Suprapubic skin (tissue), 4 donors: ENCODE data around the gene TDRD3. TPM values are rescaled to one million over a fixed set of nuclear protein-coding genes. Genes with fewer than 3 reads are reported as not detected.
"Not testable (repeated sequence)": the region's sequence is repeated elsewhere in the genome, so short reads cannot be mapped to it uniquely, and the experiment has no call there.

Experiments used
- DNase-seq, 2 donors: peaks; one replicate each; pipeline ENCODE4 v3.0.0-alpha.2; 2019; ENCODE audit warnings: low spot score in 2 of 2
- H3K27ac ChIP-seq: fragments of 200-600 bp; sonication (generic); one replicate; pipeline ENCODE4 v1.5.1; 2019
- H3K27me3 ChIP-seq: fragments of 200-600 bp; sonication (generic); one replicate; pipeline ENCODE4 v1.5.1; 2019
- H3K36me3 ChIP-seq: fragments of 200-600 bp; sonication (generic); one replicate; pipeline ENCODE4 v1.5.1; 2019
- H3K4me1 ChIP-seq: fragments of 200-600 bp; sonication (generic); one replicate; pipeline ENCODE4 v1.5.1; 2019
- H3K4me3 ChIP-seq: fragments of 200-600 bp; sonication (generic); one replicate; pipeline ENCODE4 v1.5.1; 2019; ENCODE audit warnings: mild to moderate bottlenecking
- H3K9me3 ChIP-seq: fragments of 200-600 bp; sonication (generic); one replicate; pipeline ENCODE4 v1.5.1; 2019
- CTCF ChIP-seq, 2 donors: fragments of 200-600 bp in 1 of 2; fragments of 450-650 bp in 1 of 2; sonication (generic) in 1 of 2; IDR thresholded peaks; one replicate each; pipeline ENCODE4 v1.5.1; 2016 to 2019; ENCODE audit warnings: antibody characterized with exemption in 2 of 2, mild to moderate bottlenecking in 1 of 2, moderate library complexity in 1 of 2
- EP300 ChIP-seq: sonication (generic); formaldehyde crosslinking; IDR thresholded peaks from one replicate; pipeline ENCODE4 v1.6.1; 2017; ENCODE audit warnings: antibody characterized with exemption
- POLR2A ChIP-seq, 2 donors: fragments of 450-650 bp; IDR thresholded peaks; one replicate each; pipeline ENCODE4 v1.6.1; 2017; ENCODE audit warnings: antibody characterized with exemption in 2 of 2, mild to moderate bottlenecking in 2 of 2, moderate library complexity in 2 of 2
- POLR2AphosphoS5 ChIP-seq, 3 donors: sonication (generic); formaldehyde crosslinking; IDR thresholded peaks; one replicate each; pipeline ENCODE4 v1.6.1; 2017; ENCODE audit warnings: antibody characterized with exemption in 3 of 3
- WGBS: methylation state at CpG from one replicate; pipeline ENCODE4 v1.1.5; 2018; 5-methylcytosine and 5-hydroxymethylcytosine counted together
- total RNA-seq, 4 donors: library from RNA; depleted of rRNA; stranded (reverse); fragments of >200 nt; gene quantifications; one replicate each; pipeline ENCODE4 v1.1.0, GENCODE V29; 2016

Gene TDRD3
- total RNA-seq, 4 donors from 2014 or later = 17.6 to 42.6 (median 21.7) TPM

- Histone ChIP-seq H3K4me1 (peaks cover 28% of the 10 kb centered on the region), H3K36me3 (no peaks in the 10 kb centered on the region), H3K27ac (peak overlapping the region; percentile 99), H3K4me3 (no peak overlapping the region), H3K9me3 (no peaks in the 10 kb centered on the region), H3K27me3 (no peaks in the 10 kb centered on the region)
- DNase-seq = no peak
- TF ChIP-seq POLR2A (IDR thresholded peaks at IDR 0.05) (no peak), EP300 (no peak), POLR2AphosphoS5 (IDR thresholded peaks at IDR 0.05) (no peak)
- 52% methylated on average over 6 of the region's 6 CpGs for WGBS
Measured at GRCh38 chr13:60398907-60399589, 2.0 kb downstream of the TDRD3 start.

- Histone ChIP-seq H3K4me1 (peaks cover 22% of the 10 kb centered on the region), H3K36me3 (no peaks in the 10 kb centered on the region), H3K27ac (no peak overlapping the region), H3K9me3 (no peaks in the 10 kb centered on the region), H3K27me3 (no peaks in the 10 kb centered on the region), H3K4me3 (no peak overlapping the region)
- TF ChIP-seq POLR2AphosphoS5 (IDR thresholded peaks at IDR 0.05) (no peak), CTCF (IDR thresholded peaks at IDR 0.05) (no peak), EP300 (no peak), POLR2A (IDR thresholded peaks at IDR 0.05) (no peak)
- no peak for DNase-seq
Measured at GRCh38 chr13:60402022-60402421, 5.0 kb downstream of the TDRD3 start.

GRCh38 chr13:60407095-60407494 is 10.1 kb downstream of the TDRD3 start:
- no peak overlapping the region for H3K27ac ChIP-seq
- TF ChIP-seq POLR2A (IDR thresholded peaks at IDR 0.05) (no peak), EP300 (no peak), POLR2AphosphoS5 (IDR thresholded peaks at IDR 0.05) (no peak), CTCF (IDR thresholded peaks at IDR 0.05) (no peak)
- peaks cover 8% of the 10 kb centered on the region for H3K4me1 ChIP-seq
- no peak for DNase-seq
- H3K9me3 ChIP-seq = no peaks in the 10 kb centered on the region
- H3K36me3 ChIP-seq = no peaks in the 10 kb centered on the region
- H3K27me3 ChIP-seq = no peaks in the 10 kb centered on the region
- 73% methylated on average over 1 of the region's 1 CpG for WGBS
- no peak overlapping the region for H3K4me3 ChIP-seq

GRCh38 chr13:60407852-60408251 is 10.8 kb downstream of the TDRD3 start:
- peaks cover 11% of the 10 kb centered on the region for H3K4me1 ChIP-seq
- 97% methylated on average over 11 of the region's 11 CpGs for WGBS
- not testable (repeated sequence) for H3K9me3 ChIP-seq

GRCh38 chr13:60409574-60410292 is 12.7 kb downstream of the TDRD3 start:
- H3K36me3 ChIP-seq, H3K27me3 ChIP-seq, DNase-seq, H3K9me3 ChIP-seq, H3K4me3 ChIP-seq, H3K27ac ChIP-seq: not testable (repeated sequence)
- H3K4me1 ChIP-seq = peaks cover 15% of the 10 kb centered on the region
- WGBS = 85% methylated on average over 4 of the region's 4 CpGs

More at GRCh38 chr13:60407852-60408251, 10.8 kb downstream of the TDRD3 start:
- H3K36me3 ChIP-seq, H3K27me3 ChIP-seq, H3K4me3 ChIP-seq, H3K27ac ChIP-seq, DNase-seq: not testable (repeated sequence)

- TF ChIP-seq POLR2A (IDR thresholded peaks at IDR 0.05) = no peak
- no peak for TF ChIP-seq CTCF (IDR thresholded peaks at IDR 0.05)
- no peak for TF ChIP-seq EP300
- TF ChIP-seq POLR2AphosphoS5 (IDR thresholded peaks at IDR 0.05) = no peak
- Histone ChIP-seq H3K9me3 (no peaks in the 10 kb centered on the region), H3K4me3 (no peak overlapping the region), H3K27me3 (no peaks in the 10 kb centered on the region), H3K4me1 (peaks cover 15% of the 10 kb centered on the region), H3K36me3 (no peaks in the 10 kb centered on the region), H3K27ac (no peak overlapping the region)
- 60% methylated on average over 3 of the region's 3 CpGs for WGBS
- DNase-seq = no peak
Measured at GRCh38 chr13:60410299-60410698, 13.3 kb downstream of the TDRD3 start.
